GM12878 (cell line): ENCODE data around the gene SHB. TPM values are rescaled to one million over a fixed set of nuclear protein-coding genes. Genes with fewer than 3 reads are reported as not detected.

Experiments
- ATAC-seq: fragments of 200-7000 bp; cut with Tn5 transposase; 3 replicates; pipeline ENCODE4 v1.9.1; 2020; ENCODE audit warnings: mild to moderate bottlenecking, moderate library complexity
- BruUV-seq: library from RNA; stranded (reverse); fragments of 400-500 nt; replicated peaks from 2 replicates; lab custom pipeline; 2021; lab: Mats Ljungman, UMichigan
- CTCF ChIA-PET: fragments of 300-600 bp; sonication (Branson Sonifier 250); formaldehyde crosslinking; extraction: SDS; loops from one replicate; lab custom pipeline; 2021; ENCODE audit warnings: inconsistent platforms; lab: Yijun Ruan, JAX
- POLR2A ChIA-PET: fragments of 350-600 bp; formaldehyde crosslinking; extraction: SDS; loops from one replicate; lab custom pipeline; 2021; ENCODE audit warnings: inconsistent platforms; lab: Charles Lee
- RAD21 ChIA-PET: fragments of 300-600 bp; sonication (Branson Sonifier 250); formaldehyde crosslinking; loops from one replicate; lab custom pipeline; 2023; ENCODE audit warnings: antibody characterized with exemption; ENCODE audit not compliant: unreplicated experiment; lab: Charles Lee
- SMC1A ChIA-PET: fragments of 300-600 bp; sonication (Branson Sonifier 250); formaldehyde crosslinking; loops from one replicate; lab custom pipeline; 2023; ENCODE audit not compliant: unreplicated experiment, uncharacterized antibody; lab: Charles Lee
- DNase-seq: peaks from one replicate; pipeline ENCODE4 v3.0.0-alpha.2; 2011; ENCODE audit warnings: low read depth, low spot score
- FAIRE-seq: peaks from 3 replicates; lab custom pipeline; 2011; peaks lifted over from hg19 to GRCh38; lab: Jason Lieb, UNC
- H2AFZ ChIP-seq: 2 replicates; pipeline ENCODE4 v1.6.0; 2011; ENCODE audit warnings: low read depth, low read length, control low read depth; ENCODE audit not compliant: control insufficient read depth
- H3K27ac ChIP-seq: 2 replicates; pipeline ENCODE4 v1.5.1; 2011; ENCODE audit warnings: control low read depth; ENCODE audit not compliant: control insufficient read depth, insufficient read depth
- H3K27me3 ChIP-seq, 2 experiments: replicated peaks in 1 of 2; 2 replicates each; pipeline versions ENCODE4 v1.6.0 to v1.6.1; 2011; ENCODE audit warnings: low read length in 1 of 2; ENCODE audit not compliant: control insufficient read depth in 2 of 2, insufficient read depth in 2 of 2
- H3K36me3 ChIP-seq, 2 experiments: 2 replicates each; pipeline ENCODE4 v1.5.1; 2011; ENCODE audit warnings: low read length in 1 of 2; ENCODE audit not compliant: control insufficient read depth in 2 of 2, insufficient read depth in 2 of 2
- H3K4me1 ChIP-seq: 2 replicates; pipeline ENCODE4 v1.6.1; 2011; ENCODE audit warnings: mild to moderate bottlenecking, low read length, moderate library complexity, mixed read lengths; ENCODE audit not compliant: control insufficient read depth, insufficient read depth
- H3K4me2 ChIP-seq: 2 replicates; pipeline ENCODE4 v1.6.0; 2011; ENCODE audit warnings: control low read depth; ENCODE audit not compliant: control insufficient read depth, insufficient read depth
- H3K4me3 ChIP-seq: fragments of 200-600 bp; sonication (generic); 2 replicates; pipeline ENCODE4 v1.5.1; 2016
- H3K79me2 ChIP-seq: 2 replicates; pipeline ENCODE4 v1.6.0; 2011; ENCODE audit warnings: low read length; ENCODE audit not compliant: control insufficient read depth, insufficient read depth
- H3K9ac ChIP-seq: 2 replicates; pipeline ENCODE4 v1.8.0; 2011; ENCODE audit warnings: low read length, control low read depth, mixed read lengths; ENCODE audit not compliant: control insufficient read depth, insufficient read depth
- H3K9me3 ChIP-seq: replicated peaks from 3 replicates; pipeline ENCODE4 v1.5.1; 2011; ENCODE audit warnings: mild to moderate bottlenecking, low read length; ENCODE audit not compliant: control insufficient read depth, insufficient read depth
- H4K20me1 ChIP-seq: 2 replicates; pipeline ENCODE4 v1.6.0; 2011; ENCODE audit not compliant: control insufficient read depth, insufficient read depth
- ASH2L ChIP-seq: fragments of 300-600, 200-600 bp; sonication (generic); IDR thresholded peaks from 2 replicates; pipeline ENCODE4 v1.6.1; 2017; ENCODE audit warnings: low read depth, mild to moderate bottlenecking, borderline replicate concordance
- ATF7 ChIP-seq: fragments of 450-650 bp; IDR thresholded peaks from 2 replicates; pipeline ENCODE4 v1.6.1; 2016; ENCODE audit warnings: low read depth, mild to moderate bottlenecking
- CHD1 ChIP-seq: IDR thresholded peaks from 2 replicates; pipeline ENCODE4 v1.6.1; 2012; ENCODE audit warnings: low read depth, low read length, improper control_type of control experiment
- EED ChIP-seq: sonication (generic); IDR thresholded peaks from 2 replicates; pipeline ENCODE4 v1.6.1; 2016; ENCODE audit warnings: antibody characterized with exemption, low read depth
- IRF3 ChIP-seq: fragments of 450-650 bp; IDR thresholded peaks from 2 replicates; pipeline ENCODE4 v1.6.1; 2014; ENCODE audit warnings: mild to moderate bottlenecking
- JUNB ChIP-seq: IDR thresholded peaks from 2 replicates; pipeline ENCODE4 v1.6.1; 2016; ENCODE audit warnings: antibody characterized with exemption, mild to moderate bottlenecking
- MEF2B ChIP-seq: fragments of 450-650 bp; IDR thresholded peaks from 2 replicates; pipeline ENCODE4 v1.6.1; 2018; ENCODE audit warnings: mild to moderate bottlenecking, moderate library complexity; ENCODE audit not compliant: partially characterized antibody, poor library complexity, severe bottlenecking
- MTA2 ChIP-seq: fragments of 450-650 bp; IDR thresholded peaks from 2 replicates; pipeline ENCODE4 v1.6.1; 2016; ENCODE audit warnings: low read depth, mild to moderate bottlenecking, moderate library complexity
- NBN ChIP-seq: fragments of 450-650 bp; IDR thresholded peaks from 2 replicates; pipeline ENCODE4 v1.6.1; 2016
- NFYB ChIP-seq: IDR thresholded peaks from 2 replicates; pipeline ENCODE4 v1.6.1; 2011; ENCODE audit warnings: low read depth, mild to moderate bottlenecking, low read length, improper control_type of control experiment, moderate library complexity; ENCODE audit not compliant: insufficient read depth
- RB1 ChIP-seq: fragments of 450-650 bp; formaldehyde crosslinking; IDR thresholded peaks from 2 replicates; pipeline ENCODE4 v1.6.1; 2017; ENCODE audit warnings: mild to moderate bottlenecking, borderline replicate concordance
- RELB ChIP-seq: fragments of 450-650 bp; IDR thresholded peaks from 2 replicates; pipeline ENCODE4 v1.6.1; 2017; ENCODE audit warnings: low read depth, mild to moderate bottlenecking, moderate library complexity
- SPI1 ChIP-seq: IDR thresholded peaks from 2 replicates; pipeline ENCODE4 v1.6.1; 2011; ENCODE audit warnings: low read depth, mild to moderate bottlenecking, low read length, moderate library complexity, borderline replicate concordance; ENCODE audit not compliant: insufficient read depth
- USF2 ChIP-seq: IDR thresholded peaks from 2 replicates; pipeline ENCODE4 v1.6.1; 2011; ENCODE audit warnings: low read depth, low read length, improper control_type of control experiment, borderline replicate concordance
- WRNIP1 ChIP-seq: IDR thresholded peaks from 2 replicates; pipeline ENCODE4 v1.6.1; 2011; ENCODE audit warnings: low read depth, low read length, improper control_type of control experiment, borderline replicate concordance
- WGBS: methylation state at CpG from one replicate; pipeline ENCODE4 v1.1.6; 2016; ENCODE audit warnings: low lambda C conversion rate; ENCODE audit not compliant: insufficient replicate concordance, insufficient coverage; ENCODE audit errors: missing lambda C conversion rate; 5-methylcytosine and 5-hydroxymethylcytosine counted together
- in situ Hi-C: fragments of 300-500 bp; cut with MboI; formaldehyde crosslinking; loops from 9 replicates; pipeline ENCODE4 v1.14.3; 2018; ENCODE audit warnings: mixed read lengths
- intact Hi-C: fragments of 100-400 bp; cut with micrococcal nuclease; formaldehyde crosslinking; loops from one replicate; pipeline ENCODE4 v1.14.2; 2022; ENCODE audit not compliant: unreplicated experiment
- polyA plus RNA-seq, 11 experiments: library from polyadenylated mRNA; depleted of rRNA in 4 of 11; unstranded in 6 of 11; stranded (reverse) in 5 of 11; fragments of >200 nt; fragmentation: Nextera tagmentation in 4 of 11; fragmentation: Illumina TruSeq in 1 of 11; extraction: Ambion mirVana in 4 of 11; extraction: Trizol in 1 of 11; gene quantifications; 1 replicate in 1 of 11; 2 replicates in 10 of 11; pipeline versions ENCODE4 v1.2.1 to v1.2.3, GENCODE V29; 2011 to 2016; ENCODE audit warnings: inconsistent platforms in 2 of 11, missing spikeins in 2 of 11, low read depth in 1 of 11
- total RNA-seq, 4 experiments: library from RNA; depleted of rRNA in 3 of 4; stranded (reverse); fragments of >200 nt in 3 of 4; fragmentation: Illumina TruSeq in 1 of 4; extraction: Trizol in 1 of 4; gene quantifications; 2 replicates each; pipeline versions ENCODE4 v1.2.1 to v1.2.3, GENCODE V29; 2013 to 2021

SHB gene
- total and polyA plus RNA-seq, 10 of the 15 experiments (the other 5 are each of a cell fraction or from before 2014, with no cell fraction given), result 0.29 to 6.2 (median 1.3) TPM

- H3K4me3 ChIP-seq, result no peak overlapping the region
- H3K9me3 ChIP-seq, result no peaks in the 10 kb centered on the region
- FAIRE-seq (no peak), DNase-seq (no peak), ATAC-seq (no peak)
- H3K79me2 ChIP-seq, result no peaks in the 10 kb centered on the region
- H3K4me1 ChIP-seq, result peaks cover 43% of the 10 kb centered on the region
- ChIA-PET POLR2A (interaction anchor here (1.2 to 1.3 kb wide), 3 partner anchors 21 to 65 kb away, joined by 3 to 6 read pairs (median 4); no protein-coding TSS in a partner anchor), CTCF (interaction anchor here (0.7 to 1.5 kb wide), 9 partner anchors 9 to 265 kb away, joined by 3 to 8 read pairs (median 3); partner anchors contain the start of gene SHB), RAD21 (interaction anchor here (0.8 to 4.0 kb wide), 13 partner anchors 9 to 110 kb away, joined by 3 to 23 read pairs (median 5); partner anchors contain the start of gene SHB), SMC1A (interaction anchor here (0.6 to 3.6 kb wide), 18 partner anchors 10 to 306 kb away, joined by 3 to 12 read pairs (median 3); no protein-coding TSS in a partner anchor)
- BruUV-seq, result no TSS peak
- in situ Hi-C loops, result loop anchor here (25.0 kb wide), 1 partner anchor 1062 kb away; no protein-coding TSS in a partner anchor
- H3K27me3 ChIP-seq, result no peaks in the 10 kb centered on the region
- H3K4me2 ChIP-seq, result no peak overlapping the region
- 0 out of 2 replicates have a peak overlapping the region, but pooled peaks have one; percentile 1 for H3K27ac ChIP-seq
- no peaks in the 10 kb centered on the region for H3K36me3 ChIP-seq
- intact Hi-C loops, result no loop called here
- H4K20me1 ChIP-seq, result no peaks in the 10 kb centered on the region
- 39% methylated on average over 5 of the region's 5 CpGs for WGBS
- no peak overlapping the region for H3K9ac ChIP-seq
- no peak overlapping the region; the same call in 1 of the 2 replicates for H2AFZ ChIP-seq
- TF ChIP-seq SPI1, result peak; percentile 59; the same call in 1 of the 2 replicates
- TF ChIP-seq RB1, result peak; percentile 44; the same call in 1 of the 2 replicates
- TF ChIP-seq NBN, result 0 out of 2 replicates have a peak, but pooled peaks have one; percentile 22
- no peak for TF ChIP-seq NFYB
- no peak for TF ChIP-seq RELB
- TF ChIP-seq USF2, result no peak
- no peak for TF ChIP-seq ATF7
- no peak for TF ChIP-seq WRNIP1
- no peak for TF ChIP-seq CHD1
- TF ChIP-seq MTA2, result no peak
- TF ChIP-seq MEF2B, result peak; percentile 96
- TF ChIP-seq ASH2L, result no peak
- no peak for TF ChIP-seq IRF3
- TF ChIP-seq JUNB, result no peak
- TF ChIP-seq EED, result no peak
These were observed 70.0 kb downstream of the SHB start for GRCh38 chr9:37998881-37999587.
